A673 (cell line): ENCODE measurements around the gene MALAT1.

Experiments
- CTCF ChIP-seq: fragments of 300-800, 200-600 bp; sonication (generic); conservative IDR thresholded peaks from 2 replicates; pipeline ENCODE4 v1.5.1; 2017; ENCODE audit warnings: low read depth, mild to moderate bottlenecking, antibody characterized with exemption, low read length, moderate library complexity, mixed read lengths
- EZH2 ChIP-seq: fragments of 200-600 bp; sonication (generic); IDR thresholded peaks from 2 replicates; pipeline ENCODE4 v1.6.1; 2017; ENCODE audit warnings: borderline replicate concordance, low read depth, mild to moderate bottlenecking, mixed read lengths, antibody characterized with exemption, low read length; ENCODE audit not compliant: poor library complexity, severe bottlenecking

- no peak for TF ChIP-seq CTCF
- no peak for TF ChIP-seq EZH2
Observed at GRCh38 chr11:65525546-65526480, 27.0 kb downstream of the MALAT1 start.
